HepG2 (cell line): ENCODE measurements around the gene DHRS11. TPM values are rescaled to one million over a fixed set of nuclear protein-coding genes. Genes with fewer than 3 reads are reported as not detected.

ENCODE experiments used
- BATF2 ChIP-seq: sonication (generic); formaldehyde crosslinking; IDR thresholded peaks from 2 replicates; pipeline ENCODE4 v1.8.0; 2022; ENCODE audit warnings: mild to moderate bottlenecking, missing genetic modification reagents, moderate library complexity
- CEBPB ChIP-seq: IDR thresholded peaks from 2 replicates; pipeline ENCODE4 v1.6.1; 2011; ENCODE audit warnings: low read depth, low read length, improper control_type of control experiment, borderline replicate concordance
- CENPBD1 ChIP-seq: sonication (generic); formaldehyde crosslinking; IDR thresholded peaks from 2 replicates; pipeline ENCODE4 v1.8.0; 2022; ENCODE audit warnings: missing genetic modification reagents, low read depth, mild to moderate bottlenecking, borderline replicate concordance
- FOXA3 ChIP-seq: IDR thresholded peaks from 2 replicates; pipeline ENCODE4 v1.6.1; 2016; ENCODE audit warnings: missing genetic modification reagents, missing compliant biosample characterization
- HBP1 ChIP-seq: IDR thresholded peaks from 2 replicates; pipeline ENCODE4 v1.6.1; 2016; ENCODE audit warnings: low read depth, control low read depth
- HIC2 ChIP-seq: sonication (generic); formaldehyde crosslinking; IDR thresholded peaks from 2 replicates; pipeline ENCODE4 v1.9.0; 2022; ENCODE audit warnings: low read depth, missing genetic modification reagents
- MED8 ChIP-seq: sonication (generic); formaldehyde crosslinking; IDR thresholded peaks from 2 replicates; pipeline ENCODE4 v1.8.1; 2023; ENCODE audit warnings: mild to moderate bottlenecking, missing genetic modification reagents; ENCODE audit not compliant: insufficient replicate concordance
- MIER3 ChIP-seq: IDR thresholded peaks from 2 replicates; pipeline ENCODE4 v1.6.1; 2016; ENCODE audit warnings: missing compliant biosample characterization, borderline replicate concordance
- MXD3 ChIP-seq: IDR thresholded peaks from 2 replicates; pipeline ENCODE4 v1.6.1; 2016; ENCODE audit warnings: mild to moderate bottlenecking, missing biosample characterization, missing genetic modification reagents
- MYC ChIP-seq: sonication (generic); formaldehyde crosslinking; IDR thresholded peaks from 2 replicates; pipeline ENCODE4 v1.9.0; 2021; ENCODE audit warnings: missing genetic modification reagents, borderline replicate concordance
- NR2F1 ChIP-seq, 2 experiments: fragments of 450-650 bp in 1 of 2; formaldehyde crosslinking in 1 of 2; IDR thresholded peaks; 2 replicates each; pipeline versions ENCODE4 v1.5.0 to v1.6.1; 2016 to 2020; ENCODE audit warnings: mild to moderate bottlenecking in 1 of 2, missing compliant biosample characterization in 1 of 2, missing genetic modification reagents in 1 of 2, moderate library complexity in 1 of 2
- PATZ1 ChIP-seq: sonication (generic); formaldehyde crosslinking; IDR thresholded peaks from 2 replicates; pipeline ENCODE4 v1.4.0; 2020; ENCODE audit warnings: missing genetic modification reagents
- SP4 ChIP-seq: sonication (generic); formaldehyde crosslinking; IDR thresholded peaks from 2 replicates; pipeline ENCODE4 v1.8.1; 2023; ENCODE audit warnings: mild to moderate bottlenecking, missing genetic modification reagents
- SPEN ChIP-seq: sonication (generic); formaldehyde crosslinking; IDR thresholded peaks from 2 replicates; pipeline ENCODE4 v1.5.1; 2020; ENCODE audit warnings: low read depth, mild to moderate bottlenecking, missing genetic modification reagents
- TCF7 ChIP-seq: sonication (generic); IDR thresholded peaks from 2 replicates; pipeline ENCODE4 v1.6.1; 2016; ENCODE audit warnings: antibody characterized with exemption, low read depth
- YEATS4 ChIP-seq: sonication (generic); formaldehyde crosslinking; IDR thresholded peaks from 2 replicates; pipeline ENCODE4 v1.4.0; 2020; ENCODE audit warnings: missing genetic modification reagents, borderline replicate concordance
- ZEB1 ChIP-seq: IDR thresholded peaks from 2 replicates; pipeline ENCODE4 v1.6.1; 2012; ENCODE audit warnings: mild to moderate bottlenecking, low read depth, inconsistent platforms; ENCODE audit not compliant: insufficient replicate concordance
- ZKSCAN1 ChIP-seq: fragments of 150-350 bp; IDR thresholded peaks from 2 replicates; pipeline ENCODE4 v1.6.1; 2014; ENCODE audit warnings: low read length
- ZNF431 ChIP-seq: sonication (generic); formaldehyde crosslinking; IDR thresholded peaks from 2 replicates; pipeline ENCODE4 v1.9.0; 2022; ENCODE audit warnings: missing genetic modification reagents, low read depth, mild to moderate bottlenecking, borderline replicate concordance
- ZNF451 ChIP-seq: sonication (generic); formaldehyde crosslinking; IDR thresholded peaks from 2 replicates; pipeline ENCODE4 v1.5.0; 2020; ENCODE audit warnings: mild to moderate bottlenecking, missing genetic modification reagents
- ZNF589 ChIP-seq: sonication (generic); formaldehyde crosslinking; conservative IDR thresholded peaks from 2 replicates; pipeline ENCODE4 v1.8.0; 2022; ENCODE audit warnings: mild to moderate bottlenecking, moderate library complexity, missing genetic modification reagents
- ZNF776 ChIP-seq: sonication (generic); formaldehyde crosslinking; IDR thresholded peaks from 2 replicates; pipeline ENCODE4 v1.4.0; 2020; ENCODE audit warnings: mild to moderate bottlenecking, missing genetic modification reagents
- polyA plus RNA-seq, 8 experiments: library from polyadenylated mRNA; depleted of rRNA in 3 of 8; stranded (reverse) in 7 of 8; unstranded in 1 of 8; fragments of >200 nt; fragmentation: Illumina TruSeq in 4 of 8; extraction: Trizol in 4 of 8; gene quantifications; 2 replicates each; pipeline versions ENCODE4 v1.2.1 to v1.2.3, GENCODE V29; 2011 to 2016; ENCODE audit warnings: low read depth in 4 of 8, missing spikeins in 1 of 8, mixed read lengths in 1 of 8; ENCODE audit not compliant: insufficient read depth in 1 of 8
- total RNA-seq, 5 experiments: library from RNA; depleted of rRNA; stranded (reverse); fragments of >200 nt; fragmentation: Illumina TruSeq; extraction: Trizol; gene quantifications; 2 replicates each; pipeline ENCODE4 v1.2.3, GENCODE V29; 2016; ENCODE audit warnings: low read depth in 1 of 5

Gene DHRS11
- total and polyA plus RNA-seq, 2 of the 13 experiments (the other 11 are each of a cell fraction or from before 2014, with no cell fraction given): 28.4 to 41.9 TPM

GRCh38 chr17:36544307-36545076 lies 47.2 kb upstream of the DHRS11 start, which contains the start of gene GGNBP2 (continued):
- no peak for TF ChIP-seq CEBPB
- TF ChIP-seq PATZ1 (CRISPR knock-in tag): no peak; the same call in 1 of the 2 replicates
- TF ChIP-seq ZNF776 (CRISPR knock-in tag): 0 out of 2 replicates have a peak, but pooled peaks have one; percentile 41
- peak; percentile 47; the same call in 1 of the 2 replicates for TF ChIP-seq MXD3 (CRISPR knock-in tag)
- 0 out of 4 replicates have a peak, but pooled peaks of 1 of the 2 experiments have one; percentile 4 for TF ChIP-seq NR2F1 (CRISPR knock-in tag; IDR thresholded peaks at IDR 0.05)
- peak; percentile 42; the same call in 1 of the 2 replicates for TF ChIP-seq MYC (CRISPR knock-in tag)
- no peak for TF ChIP-seq FOXA3 (CRISPR knock-in tag)
- no peak for TF ChIP-seq TCF7
- 0 out of 2 replicates have a peak, but pooled peaks have one; percentile 5 for TF ChIP-seq ZNF431 (CRISPR knock-in tag)
- no peak for TF ChIP-seq CENPBD1
- peak; percentile 45; the same call in 1 of the 2 replicates for TF ChIP-seq SPEN (CRISPR knock-in tag)
- peak; percentile 30; the same call in 1 of the 2 replicates for TF ChIP-seq BATF2 (CRISPR knock-in tag)
- no peak; the same call in 1 of the 2 replicates for TF ChIP-seq MIER3 (CRISPR knock-in tag)
- peak; percentile 51 for TF ChIP-seq YEATS4
- TF ChIP-seq MED8 (CRISPR knock-in tag): peak; percentile 66
- no peak for TF ChIP-seq ZKSCAN1
- no peak for TF ChIP-seq ZEB1
- peak; percentile 53; the same call in 1 of the 2 replicates for TF ChIP-seq SP4
- TF ChIP-seq HIC2: no peak
- TF ChIP-seq HBP1 (CRISPR knock-in tag): peak; percentile 21; the same call in 1 of the 2 replicates
- 0 out of 2 replicates have a peak, but pooled peaks have one; percentile 39 for TF ChIP-seq ZNF589 (CRISPR knock-in tag)
- TF ChIP-seq ZNF451: no peak; the same call in 1 of the 2 replicates
